ENCODE data around the gene ANKS6. TPM values are rescaled to one million over a fixed set of nuclear protein-coding genes. Genes with fewer than 3 reads are reported as not detected.

The ANKS6 gene
- total and polyA plus RNA-seq, 2 experiments from 2014 or later = 36.9 to 59.0 TPM

- TF ChIP-seq REST (IDR thresholded peaks at IDR 0.05; ENCODE audit: unreplicated experiment) = no peak
Observed at GRCh38 chr9:98780059-98780749, 16.2 kb downstream of the ANKS6 start (continued).

GRCh38 chr9:98778711-98779530 is 17.4 kb downstream of the ANKS6 start:
- Histone ChIP-seq H3K4me3 (no peak overlapping the region), H3K36me3 (ENCODE audit: insufficient read depth) (no peaks in the 10 kb centered on the region; the same call in none of the 2 replicates), H3K79me2 (replicated peaks; ENCODE audit: insufficient read depth) (0 out of 2 replicates have a peak, but pooled peaks cover 3% of the 10 kb centered on the region), H3F3A (replicated peaks; ENCODE audit: low read depth) (no peaks in the 10 kb centered on the region), H3K4me2 (no peak overlapping the region), H3K4me1 (ENCODE audit: insufficient read depth) (no peaks in the 10 kb centered on the region), H3K9me2 (ENCODE audit: insufficient read depth) (no peaks in the 10 kb centered on the region), H3K27ac (ENCODE audit: low read depth) (no peak overlapping the region), H2AFZ (no peak overlapping the region), H3K27me3 (ENCODE audit: insufficient read depth) (no peaks in the 10 kb centered on the region), H4K20me1 (replicated peaks; ENCODE audit: insufficient read depth) (no peaks in the 10 kb centered on the region; the same call in 1 of the 2 replicates)
- no peaks in the 10 kb centered on the region for H3K9me3 Mint-ChIP-seq
- peaks cover 48% of the 10 kb centered on the region for H3K36me3 Mint-ChIP-seq (ENCODE audit: low read depth)
- no peaks in the 10 kb centered on the region; the same call in 2 of the 3 replicates for H3K4me1 Mint-ChIP-seq
- DNase-seq (ENCODE audit: low spot score) (no peak), ATAC-seq (no peak)
- H3K27ac Mint-ChIP-seq = no peak overlapping the region
- H3K4me3 Mint-ChIP-seq = no peak overlapping the region
- peaks cover 12% of the 10 kb centered on the region for H3K27me3 Mint-ChIP-seq (ENCODE audit: insufficient read depth, low read depth, poor library complexity)
- TF ChIP-seq CREB1 (CRISPR knock-in tag; IDR thresholded peaks at IDR 0.05; ENCODE audit: low read depth) (no peak), ZNF114 (CRISPR knock-in tag; IDR thresholded peaks at IDR 0.05) (no peak), EZH2phosphoT487 (IDR thresholded peaks at IDR 0.05; ENCODE audit: unreplicated experiment) (no peak), REST (IDR thresholded peaks at IDR 0.05; ENCODE audit: unreplicated experiment) (no peak), CTCF (conservative IDR thresholded peaks at IDR 0.05; ENCODE audit: low read depth in 2 of 2) (no peak), NANOG (IDR thresholded peaks at IDR 0.05; ENCODE audit: borderline replicate concordance) (no peak)
